HEK293T (cell line): ENCODE results near the gene SIPA1L3.

Source experiments
- ARNT ChIP-seq: fragments of 450-650 bp; IDR thresholded peaks from 2 replicates; pipeline ENCODE4 v1.6.1; 2017; ENCODE audit warnings: mild to moderate bottlenecking
- ELF4 ChIP-seq: fragments of 450-650 bp; IDR thresholded peaks from 2 replicates; pipeline ENCODE4 v1.6.1; 2017; ENCODE audit warnings: antibody characterized with exemption
- FOXA1 ChIP-seq: fragments of 450-650 bp; IDR thresholded peaks from 2 replicates; pipeline ENCODE4 v1.6.1; 2016; ENCODE audit warnings: mild to moderate bottlenecking
- FOXK2 ChIP-seq: fragments of 450-650 bp; IDR thresholded peaks from 2 replicates; pipeline ENCODE4 v1.6.1; 2016; ENCODE audit warnings: mild to moderate bottlenecking
- FOXM1 ChIP-seq: fragments of 450-650 bp; IDR thresholded peaks from 2 replicates; pipeline ENCODE4 v1.6.1; 2017; ENCODE audit warnings: mild to moderate bottlenecking, borderline replicate concordance
- L3MBTL2 ChIP-seq: fragments of 450-650 bp; conservative IDR thresholded peaks from 2 replicates; pipeline ENCODE4 v1.6.1; 2016; ENCODE audit warnings: mild to moderate bottlenecking
- PKNOX1 ChIP-seq: fragments of 450-650 bp; IDR thresholded peaks from 2 replicates; pipeline ENCODE4 v1.6.1; 2016
- SP1 ChIP-seq: fragments of 450-650 bp; IDR thresholded peaks from 2 replicates; pipeline ENCODE4 v1.6.1; 2017
- SUZ12 ChIP-seq: fragments of 450-650 bp; IDR thresholded peaks from 2 replicates; pipeline ENCODE4 v1.6.1; 2016; ENCODE audit warnings: mild to moderate bottlenecking
- TARDBP ChIP-seq: fragments of 450-650 bp; IDR thresholded peaks from 2 replicates; pipeline ENCODE4 v1.6.1; 2016

GRCh38 chr19:37988758-37989635, 82.0 kb downstream of the SIPA1L3 start:
- TF ChIP-seq SP1: no peak
- TF ChIP-seq TARDBP: no peak
- TF ChIP-seq L3MBTL2: no peak
- TF ChIP-seq FOXA1: no peak
- no peak for TF ChIP-seq SUZ12
- no peak for TF ChIP-seq FOXK2
- TF ChIP-seq PKNOX1: no peak
- TF ChIP-seq ARNT: no peak
- TF ChIP-seq FOXM1: no peak
- TF ChIP-seq ELF4: no peak
